CD4-positive, alpha-beta T cell treated with Interleukin-17A for 1 hour (primary cell): Measurements from ENCODE around the gene ROBO1.

Experiments
- DNase-seq: peaks from one replicate; pipeline ENCODE4 v3.0.0-alpha.2; 2020

Gene ROBO1

DNA sequence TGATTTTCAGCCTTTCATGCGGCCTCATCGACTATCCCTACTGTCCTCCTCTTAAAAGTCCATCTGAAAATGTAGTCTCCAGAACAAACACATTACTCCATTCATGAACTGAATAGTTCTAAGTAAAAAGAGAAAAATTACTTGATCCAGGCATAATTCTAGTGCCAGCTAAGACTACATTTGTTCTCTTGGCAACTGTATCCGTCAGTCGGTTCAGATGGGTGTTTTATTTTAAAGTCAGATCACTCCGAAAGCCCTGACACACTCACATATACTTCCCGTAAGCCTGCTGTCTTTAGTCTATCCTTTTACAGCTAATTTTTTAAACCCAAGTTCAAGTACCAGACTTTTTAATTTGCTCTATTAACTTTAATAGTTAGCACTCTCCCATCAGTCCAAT lies 1102.7 kb downstream of the ROBO1 start:
- DNase-seq, result no peak

DNA sequence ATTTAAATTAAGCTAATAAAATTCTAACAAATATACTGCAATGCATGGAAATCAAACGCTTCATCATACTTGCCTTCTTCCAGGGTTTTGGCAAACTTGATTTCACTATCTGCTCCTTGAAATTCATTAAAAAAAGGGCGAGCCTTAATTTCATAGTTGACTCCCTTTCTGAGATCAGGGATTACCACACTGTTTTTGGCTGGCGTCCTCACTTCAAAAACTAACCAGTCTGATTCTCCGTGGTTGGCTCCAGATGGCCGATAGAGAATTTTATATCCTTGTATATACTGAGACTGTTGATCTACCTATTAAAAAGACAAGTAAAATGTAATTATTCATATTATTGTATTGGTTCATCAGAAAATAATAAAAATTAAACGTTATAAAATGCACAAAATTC lies 1106.8 kb downstream of the ROBO1 start:
- DNase-seq, result no peak

DNA sequence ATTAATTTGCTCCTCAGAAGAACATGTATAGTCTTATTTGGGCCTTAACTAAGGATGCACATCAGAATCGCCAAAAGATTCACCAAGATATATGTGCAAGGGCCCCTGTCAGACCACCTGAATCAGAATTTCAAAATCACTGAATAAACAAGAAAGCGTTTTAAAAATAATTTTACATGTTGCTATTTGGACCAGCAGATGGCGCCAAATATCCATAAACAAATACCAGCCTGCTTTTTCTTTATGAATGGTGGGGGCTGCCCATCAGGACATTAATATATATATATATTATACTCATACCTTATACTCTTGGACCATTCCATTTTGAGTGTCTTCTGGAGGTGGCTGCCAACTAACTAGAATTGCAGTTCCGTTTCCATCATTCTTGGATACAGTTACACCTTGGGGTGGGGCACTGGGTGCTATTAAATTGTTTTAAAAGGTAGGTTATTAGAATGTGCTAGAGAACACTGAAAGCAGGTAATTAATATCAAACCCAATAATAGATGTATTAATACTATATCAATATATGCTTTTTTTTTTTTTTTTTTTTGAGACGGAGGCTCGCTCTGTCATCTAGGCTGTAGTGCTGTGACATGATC lies 1108.3 kb downstream of the ROBO1 start:
- DNase-seq, result peak; percentile 6

DNA sequence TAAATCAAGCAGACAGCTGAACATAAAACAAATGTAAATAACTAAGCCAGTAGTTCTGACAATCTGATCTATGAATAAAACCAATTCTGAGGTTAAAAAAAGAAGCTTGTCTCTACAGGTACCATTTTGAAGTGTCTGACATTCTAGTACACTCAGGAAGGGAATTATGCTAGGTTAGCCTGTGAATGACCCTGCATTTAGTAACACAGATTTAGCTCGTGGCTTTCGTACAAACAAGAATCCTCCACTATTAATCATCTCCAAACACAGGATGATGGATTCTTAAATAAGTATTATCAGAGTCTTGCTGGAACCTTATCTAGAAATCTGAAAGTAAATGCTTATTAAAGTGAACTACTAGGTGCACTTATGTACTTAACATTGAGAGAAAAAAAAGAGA lies 1120.1 kb downstream of the ROBO1 start:
- DNase-seq, result no peak

DNA sequence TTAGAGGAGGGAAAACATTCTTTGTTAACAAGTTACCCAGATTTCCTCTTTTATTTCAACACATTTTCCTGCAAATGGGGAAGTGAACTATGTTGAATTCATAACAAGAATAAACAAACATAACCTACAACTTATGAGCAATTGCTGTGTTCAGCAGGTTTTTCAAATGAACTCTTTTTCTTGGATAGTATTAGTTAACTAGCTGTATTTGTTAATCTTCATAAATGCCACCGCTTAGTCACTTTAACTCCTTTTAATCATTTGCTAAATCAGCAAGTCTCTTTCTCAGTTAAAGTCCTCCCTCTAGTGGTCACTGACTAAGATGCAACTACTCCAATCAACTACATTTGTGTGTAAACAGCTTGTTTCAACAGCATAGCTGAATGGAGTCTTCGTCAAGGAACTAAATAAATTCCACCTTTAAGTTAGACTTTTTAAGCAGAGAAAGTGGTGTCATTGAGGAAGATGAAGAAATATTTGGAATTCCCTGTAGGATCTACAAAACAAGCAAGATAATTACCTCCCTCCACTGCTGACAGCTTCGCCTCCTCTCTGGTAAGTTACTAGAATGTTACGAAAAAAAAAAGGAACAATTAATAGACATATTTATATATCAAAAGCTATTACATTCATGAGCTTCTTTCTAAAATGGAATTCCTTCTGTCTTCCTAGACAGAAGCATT lies 1122.0 kb downstream of the ROBO1 start:
- DNase-seq, result peak; percentile 4

GRCh38 chr3:78644847-78645246 lies 1123.0 kb downstream of the ROBO1 start:
- DNase-seq, result no peak

GRCh38 chr3:78642226-78643035 lies 1125.4 kb downstream of the ROBO1 start:
- no peak for DNase-seq

DNA sequence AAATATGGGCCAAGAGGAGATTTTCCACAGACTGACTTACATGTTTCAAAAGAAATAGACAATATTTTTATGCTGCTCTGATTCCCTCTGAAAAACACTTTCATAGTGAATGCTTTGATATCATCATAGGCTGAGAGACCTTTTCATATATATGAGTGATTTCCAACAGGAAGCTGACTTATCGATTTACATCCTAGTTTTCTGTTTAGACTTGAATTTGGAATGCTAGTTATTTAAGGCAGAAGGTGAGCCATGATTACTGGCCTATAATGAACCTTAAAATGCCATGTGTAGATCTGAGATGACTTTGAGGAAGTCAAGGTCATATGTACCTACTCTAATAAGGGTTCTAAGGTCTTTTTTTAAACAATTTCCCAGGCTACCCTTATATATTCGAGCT lies 1126.1 kb downstream of the ROBO1 start:
- DNase-seq, result no peak

DNA sequence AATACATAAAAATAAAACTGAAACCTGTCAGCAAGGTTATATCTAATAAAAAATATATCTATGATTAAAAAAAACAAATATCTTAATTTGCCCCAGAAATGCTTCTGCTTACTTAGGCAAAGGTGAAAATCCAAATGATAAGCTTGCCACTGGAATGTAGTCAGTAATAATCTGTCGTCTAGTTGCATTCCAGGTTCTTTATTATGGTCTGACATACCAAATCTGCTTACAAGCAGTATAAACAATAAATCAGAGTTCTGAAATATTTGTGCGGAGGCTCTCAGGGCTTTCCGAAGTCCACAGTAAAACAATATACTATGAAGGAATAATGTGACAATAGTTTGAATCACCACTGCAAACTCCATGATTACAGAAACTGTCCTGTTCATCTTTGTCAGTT lies 1133.5 kb downstream of the ROBO1 start:
- DNase-seq, result no peak

DNA sequence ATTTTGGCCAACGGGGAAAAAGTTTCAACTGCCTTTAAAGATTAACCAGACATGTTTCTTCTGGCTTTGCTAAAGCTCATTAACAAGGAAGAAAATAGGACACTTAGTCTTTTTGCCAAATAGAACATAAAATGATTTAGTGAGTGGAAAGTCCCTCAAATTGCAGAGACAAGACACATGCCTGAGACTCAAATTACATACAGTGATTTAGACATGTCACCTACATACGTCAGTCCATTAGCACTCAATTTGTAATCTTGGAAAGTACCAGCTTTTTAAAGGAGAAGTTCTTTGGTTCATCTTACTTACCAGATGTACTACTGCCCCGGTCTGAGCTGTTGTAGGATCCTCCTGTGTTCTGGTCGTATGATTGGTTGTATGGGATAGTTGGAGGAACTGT lies 1134.2 kb downstream of the ROBO1 start:
- no peak for DNase-seq

- no peak for DNase-seq
These were observed 1134.8 kb downstream of the ROBO1 start for GRCh38 chr3:78632925-78633553.

GRCh38 chr3:78629544-78629943 lies 1138.3 kb downstream of the ROBO1 start:
- DNase-seq, result no peak

GRCh38 chr3:78621061-78621716 lies 1146.6 kb downstream of the ROBO1 start:
- DNase-seq, result no peak

DNA sequence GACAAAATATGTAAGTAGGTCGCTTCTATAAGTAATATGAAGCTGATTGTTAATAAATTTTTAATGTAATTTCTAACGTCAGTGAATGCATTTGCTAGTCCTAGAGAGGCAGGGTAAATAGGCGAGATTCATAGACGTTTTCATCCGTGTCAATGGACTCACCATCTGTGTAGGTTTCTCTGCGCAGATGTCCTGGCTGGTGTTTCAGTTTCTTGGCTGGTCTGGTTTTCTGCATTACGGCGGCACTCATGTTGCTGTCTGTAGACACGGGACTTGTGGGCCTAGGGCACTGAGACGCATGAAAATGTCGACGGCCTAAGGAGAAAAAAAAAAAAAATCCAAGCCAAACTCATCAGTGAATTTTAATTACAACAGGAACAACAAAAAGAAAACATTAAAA lies 1153.3 kb downstream of the ROBO1 start:
- DNase-seq, result no peak

- DNase-seq, result no peak
These were observed 1154.3 kb downstream of the ROBO1 start for GRCh38 chr3:78613421-78613879.

DNA sequence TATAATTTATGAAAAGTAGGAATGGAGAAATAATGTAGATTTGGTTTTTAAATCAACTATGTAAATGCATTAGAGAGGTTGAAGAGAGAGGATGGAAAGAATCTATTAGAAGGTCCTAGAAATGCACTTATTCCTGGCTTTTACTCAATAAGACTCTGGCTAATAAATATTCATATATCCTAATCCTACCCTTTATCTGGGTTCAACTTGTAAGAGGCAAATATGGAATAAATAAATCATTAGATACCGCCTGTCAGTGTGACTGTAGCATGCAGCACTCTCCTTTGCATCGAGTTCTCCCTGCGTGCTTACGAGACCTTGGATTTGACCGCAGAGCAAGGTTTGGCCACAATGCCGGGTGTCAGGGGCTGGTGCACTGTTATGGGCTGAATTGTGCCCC lies 1156.5 kb downstream of the ROBO1 start:
- DNase-seq, result no peak

DNA sequence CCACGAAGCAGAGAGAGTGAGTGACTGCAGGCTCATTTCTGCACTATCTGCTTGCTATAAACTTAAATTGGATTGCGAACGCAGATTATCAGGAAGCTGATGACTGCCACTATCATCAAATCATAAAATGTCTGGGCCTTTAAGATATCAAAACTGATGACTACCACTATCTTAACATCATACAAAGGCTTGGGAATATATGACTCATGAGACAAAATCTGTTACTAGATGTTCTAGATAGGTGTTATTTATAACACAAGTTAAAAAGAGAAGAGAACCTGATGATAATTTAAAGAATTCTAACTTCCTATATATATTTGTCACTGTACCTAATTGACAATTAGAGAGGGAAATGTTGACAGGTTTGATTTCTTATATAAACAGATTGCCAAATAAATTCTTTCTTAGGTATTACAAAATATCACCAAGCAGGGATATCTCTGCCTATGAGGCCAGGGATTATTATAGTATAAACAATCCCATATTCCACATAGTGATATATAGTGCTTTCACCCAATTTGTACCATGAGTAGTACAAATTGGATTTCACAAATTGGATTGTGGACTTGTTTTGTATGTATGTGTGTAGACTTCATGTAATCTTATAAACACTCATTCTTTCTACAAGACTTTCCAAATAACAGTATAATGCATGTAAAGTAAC lies 1157.2 kb downstream of the ROBO1 start:
- DNase-seq, result no peak

DNA sequence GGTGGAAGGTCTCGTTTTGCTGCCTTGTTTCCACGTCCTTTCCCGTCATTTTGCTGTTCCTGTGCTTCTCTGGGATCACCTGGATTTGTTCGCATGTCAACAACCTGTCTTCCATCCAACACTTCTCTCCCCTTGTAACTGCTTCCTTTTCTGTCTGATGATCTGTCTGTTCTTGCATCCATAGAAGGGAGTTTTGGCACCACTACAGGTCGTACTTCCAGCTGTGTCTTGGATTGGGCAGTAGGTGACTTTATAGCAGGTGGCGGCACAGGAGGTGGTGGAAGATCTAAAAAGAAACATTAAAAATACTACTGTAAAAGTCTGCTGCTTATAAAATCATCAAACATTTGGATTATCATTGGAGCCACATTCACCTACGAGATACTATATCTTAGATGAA lies 1161.0 kb downstream of the ROBO1 start:
- no peak for DNase-seq

DNA sequence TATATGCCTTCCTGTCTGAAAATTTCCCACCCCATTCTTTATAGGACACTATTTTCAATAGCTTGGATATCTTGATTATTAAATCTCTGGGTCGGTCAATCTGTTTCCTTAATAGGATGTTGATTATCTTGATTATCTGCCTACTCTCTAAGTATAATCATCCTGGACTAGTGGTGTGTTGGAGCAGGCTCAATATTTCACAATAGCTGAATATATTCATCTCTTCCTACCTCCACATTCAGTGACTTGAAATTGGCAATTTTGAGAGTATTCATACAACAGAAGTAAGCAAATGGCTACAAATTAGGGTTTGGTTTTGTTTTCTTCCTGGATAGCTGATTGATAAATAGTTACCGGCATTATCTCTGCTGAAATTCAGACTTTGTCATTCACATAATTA lies 1162.6 kb downstream of the ROBO1 start:
- no peak for DNase-seq

GRCh38 chr3:78604341-78604740 lies 1163.5 kb downstream of the ROBO1 start:
- no peak for DNase-seq

GRCh38 chr3:78601249-78601648 lies 1166.5 kb downstream of the ROBO1 start:
- no peak for DNase-seq

DNA sequence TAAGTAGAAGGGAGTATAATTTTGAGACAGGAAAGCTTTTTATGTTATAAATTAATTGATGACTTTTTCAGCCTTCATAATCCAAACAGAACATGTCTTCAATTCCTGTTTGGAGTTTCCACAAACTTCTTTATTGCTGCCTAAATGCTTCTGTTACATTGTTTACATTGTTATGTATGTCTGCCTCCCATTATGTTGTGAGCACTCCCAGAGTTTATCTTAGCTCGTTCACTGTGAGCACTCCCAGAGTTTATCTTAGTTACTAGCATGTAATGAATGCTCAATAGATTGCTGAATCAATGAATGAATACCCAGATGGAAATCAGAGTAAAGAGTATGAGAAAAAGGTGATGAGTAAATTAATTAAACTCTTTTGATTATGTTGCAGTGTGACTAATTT lies 1178.0 kb downstream of the ROBO1 start:
- no peak for DNase-seq
